HG03045 (cell line): Measurements from ENCODE around the gene NXPH1.
"Not testable (repeated sequence)": the region's sequence is repeated elsewhere in the genome, so short reads cannot be mapped to it uniquely, and the experiment has no call there.

ENCODE experiments used
- ATAC-seq: cut with Tn5 transposase; IDR thresholded peaks from one replicate; pipeline ENCODE4 v1.9.1; 2021; ENCODE audit warnings: mild to moderate bottlenecking, moderate library complexity; ENCODE audit not compliant: unreplicated experiment

NXPH1 gene

DNA sequence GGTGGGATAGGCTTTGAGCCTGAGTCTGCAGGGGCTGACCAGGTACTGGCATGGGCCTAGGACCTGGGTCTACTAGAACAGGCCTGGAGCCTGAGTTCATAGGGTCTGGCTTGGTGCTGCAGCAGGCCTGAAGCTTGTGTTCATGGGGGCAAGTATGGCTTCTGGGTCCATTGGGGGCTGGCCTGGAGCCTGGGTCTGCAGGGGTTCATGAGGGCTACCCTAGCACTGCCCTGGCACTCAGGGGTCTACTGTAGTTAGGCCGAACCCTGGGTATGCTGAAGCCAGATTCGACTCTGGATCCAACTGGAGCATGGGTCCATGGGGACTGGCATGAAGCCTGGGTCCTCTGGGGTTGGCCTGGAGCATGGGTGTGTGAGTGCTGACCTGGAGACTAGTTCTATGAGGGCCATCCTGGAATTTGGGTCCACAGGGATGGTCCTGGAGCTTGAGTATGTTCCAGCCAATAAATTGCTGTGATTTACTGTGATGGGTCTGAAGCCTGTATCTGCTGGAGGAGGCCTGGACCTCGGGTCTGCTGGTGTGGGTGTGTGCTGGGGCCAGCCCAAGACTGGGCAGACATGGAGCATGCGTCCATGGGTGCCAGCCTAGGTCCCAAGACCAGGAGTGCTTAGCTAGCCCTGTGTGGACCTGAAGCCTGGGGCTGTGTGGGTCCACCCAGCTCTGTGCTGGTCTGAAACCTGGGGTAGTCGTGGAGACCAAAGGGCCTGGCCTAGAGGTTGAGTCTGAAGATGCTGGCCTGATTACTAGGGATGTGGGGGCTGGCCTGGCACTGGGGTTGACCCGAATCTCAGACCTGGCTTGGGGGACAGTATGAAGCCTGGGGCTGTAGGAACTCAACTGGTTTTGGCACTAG lies 235.5 kb downstream of the NXPH1 start:
- ATAC-seq, result no peak

DNA sequence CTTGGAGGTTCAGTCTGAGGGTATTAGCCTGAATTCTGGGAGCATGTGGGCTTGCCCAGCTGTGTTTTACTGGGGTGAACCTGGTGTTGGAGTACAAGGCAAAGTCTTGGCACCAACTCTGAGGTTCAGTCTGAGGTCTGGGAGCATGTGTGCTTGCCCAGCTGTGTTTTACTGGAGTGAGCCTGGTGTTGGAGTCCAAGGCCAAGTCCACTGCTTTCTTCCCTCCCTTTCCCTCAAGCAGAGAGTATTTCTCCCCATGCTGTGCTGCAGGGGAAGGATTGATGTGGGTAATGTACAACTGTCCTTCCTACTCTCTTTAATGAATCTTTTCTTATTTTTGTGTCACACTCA lies 236.1 kb downstream of the NXPH1 start:
- ATAC-seq, result no peak

DNA sequence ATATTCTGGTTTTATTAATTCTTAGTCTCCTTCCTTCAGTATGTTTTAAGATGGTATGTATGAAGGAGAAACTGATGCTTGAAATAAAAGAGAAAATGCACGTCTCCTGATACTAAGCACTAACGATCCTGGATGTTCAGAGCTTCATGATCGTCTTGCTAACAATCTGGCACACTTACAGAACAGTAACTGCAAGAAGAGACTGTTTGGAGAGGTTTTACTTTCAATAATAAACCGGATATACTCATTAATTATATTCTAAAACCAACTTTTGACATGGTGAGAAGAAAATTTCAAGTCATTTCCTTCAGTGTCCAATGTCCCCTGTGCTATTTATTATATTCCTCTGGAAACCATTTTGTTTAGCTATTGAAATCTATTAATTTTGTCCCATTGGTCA lies 251.0 kb downstream of the NXPH1 start:
- no peak for ATAC-seq

DNA sequence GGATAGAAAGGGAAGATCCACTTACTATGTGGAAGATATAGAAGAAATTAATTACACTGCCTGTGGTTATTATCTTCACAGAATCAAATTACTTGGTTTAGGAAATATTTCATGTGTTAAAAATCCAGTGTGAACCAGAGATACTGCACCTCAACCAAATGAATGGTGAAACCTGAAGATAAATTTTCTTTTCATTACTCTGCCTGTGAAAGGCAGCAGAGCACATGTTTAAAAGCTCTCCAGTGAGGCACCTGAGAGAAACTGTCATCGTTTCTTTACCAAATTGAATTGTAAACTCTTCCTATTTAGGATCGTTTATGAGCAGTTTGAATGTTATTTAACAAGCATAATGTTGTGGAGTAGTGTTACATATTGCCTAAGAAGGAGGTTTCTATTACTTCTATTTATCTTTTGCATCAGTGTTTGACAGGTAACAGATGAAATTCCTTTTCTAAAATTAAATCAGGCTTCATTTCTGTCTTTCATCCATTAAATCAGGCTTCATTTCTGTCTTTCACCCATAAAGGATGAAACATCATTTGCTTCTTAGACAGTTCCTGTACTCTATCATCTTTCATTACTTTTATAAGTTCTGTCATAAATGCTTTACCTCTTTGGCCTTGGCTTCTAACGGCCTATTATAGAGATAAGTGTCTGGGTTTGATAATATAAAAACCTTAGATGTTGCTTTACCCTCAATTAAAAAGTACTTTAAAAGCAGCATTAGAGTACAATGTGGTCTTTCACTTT lies 266.6 kb downstream of the NXPH1 start:
- ATAC-seq, result no peak

DNA sequence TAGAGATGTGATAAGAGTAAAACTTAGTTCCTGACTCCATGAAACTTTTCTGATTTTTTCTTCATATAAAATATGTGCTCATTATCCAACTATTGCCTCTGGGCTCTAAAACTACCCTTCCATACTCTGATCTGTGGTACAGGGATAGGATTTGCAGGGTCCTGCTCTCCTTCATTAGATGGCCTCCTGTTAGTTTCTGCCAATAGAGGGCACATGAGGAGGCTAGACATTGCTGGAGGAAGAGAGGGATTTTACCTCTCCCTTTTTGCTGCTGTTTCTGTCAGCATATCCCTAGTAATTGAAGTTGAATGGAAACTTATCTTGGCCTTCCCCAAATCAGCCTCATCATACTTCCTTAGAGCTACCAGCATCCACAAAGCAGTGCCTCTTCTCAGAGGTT lies 269.4 kb downstream of the NXPH1 start:
- no peak for ATAC-seq

DNA sequence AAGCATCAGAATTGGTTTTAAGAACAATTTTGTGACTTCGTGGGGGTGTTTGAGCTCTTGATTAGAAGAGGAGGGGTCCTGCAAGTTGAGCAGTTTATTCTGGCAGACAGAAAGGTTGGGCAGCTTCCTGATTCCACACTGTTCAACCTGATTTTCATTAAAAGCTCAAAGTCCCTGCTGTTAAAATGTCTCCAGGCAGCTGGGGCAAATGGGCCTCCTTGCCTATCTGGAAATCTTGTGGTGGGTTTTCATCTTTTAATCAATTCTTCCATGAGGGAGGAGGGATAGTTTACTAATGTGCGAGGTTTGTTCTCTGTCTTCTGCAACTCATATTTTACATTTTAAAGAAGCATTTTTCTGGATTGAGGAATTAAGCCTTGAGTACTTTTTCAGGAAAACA lies 276.7 kb downstream of the NXPH1 start:
- no peak for ATAC-seq

DNA sequence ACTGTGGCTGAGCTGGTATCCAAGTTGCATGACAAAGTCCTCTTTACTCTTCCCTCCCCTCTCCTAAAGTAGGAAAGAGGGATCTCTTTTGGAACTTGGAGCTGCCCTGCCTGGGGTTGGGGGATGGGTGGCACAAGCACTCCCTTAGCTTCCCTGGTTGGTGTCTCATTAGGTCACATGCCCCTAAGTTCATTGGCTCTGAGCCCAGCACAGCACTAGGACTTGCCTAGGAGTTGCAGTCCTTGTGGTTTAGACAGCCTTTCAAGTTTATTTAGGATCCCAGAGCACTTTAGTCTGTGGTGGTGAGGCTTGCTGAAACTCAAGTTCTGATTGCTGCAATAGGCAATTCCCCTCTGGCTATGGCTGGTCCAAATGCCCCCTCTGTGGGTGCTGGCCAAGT lies 281.4 kb downstream of the NXPH1 start:
- no peak for ATAC-seq

DNA sequence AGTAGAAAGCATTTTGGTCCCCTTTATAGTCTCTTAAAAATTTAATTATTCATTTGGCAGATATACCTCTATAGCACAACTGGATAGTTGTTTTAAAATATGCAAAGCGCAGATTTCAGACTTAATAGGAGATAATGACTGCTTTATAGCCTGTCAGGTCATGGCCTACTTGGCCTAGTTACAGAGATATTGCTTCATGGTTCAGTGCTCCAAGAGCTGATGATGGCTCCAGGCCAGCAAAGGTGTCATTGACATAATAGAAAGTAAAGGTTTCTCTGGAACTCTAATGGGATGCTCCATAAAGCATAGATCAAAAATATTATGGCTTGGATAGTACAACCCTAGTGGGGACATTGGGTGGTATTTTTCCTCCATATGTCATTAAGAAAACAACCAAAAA lies 285.7 kb downstream of the NXPH1 start:
- no peak for ATAC-seq

DNA sequence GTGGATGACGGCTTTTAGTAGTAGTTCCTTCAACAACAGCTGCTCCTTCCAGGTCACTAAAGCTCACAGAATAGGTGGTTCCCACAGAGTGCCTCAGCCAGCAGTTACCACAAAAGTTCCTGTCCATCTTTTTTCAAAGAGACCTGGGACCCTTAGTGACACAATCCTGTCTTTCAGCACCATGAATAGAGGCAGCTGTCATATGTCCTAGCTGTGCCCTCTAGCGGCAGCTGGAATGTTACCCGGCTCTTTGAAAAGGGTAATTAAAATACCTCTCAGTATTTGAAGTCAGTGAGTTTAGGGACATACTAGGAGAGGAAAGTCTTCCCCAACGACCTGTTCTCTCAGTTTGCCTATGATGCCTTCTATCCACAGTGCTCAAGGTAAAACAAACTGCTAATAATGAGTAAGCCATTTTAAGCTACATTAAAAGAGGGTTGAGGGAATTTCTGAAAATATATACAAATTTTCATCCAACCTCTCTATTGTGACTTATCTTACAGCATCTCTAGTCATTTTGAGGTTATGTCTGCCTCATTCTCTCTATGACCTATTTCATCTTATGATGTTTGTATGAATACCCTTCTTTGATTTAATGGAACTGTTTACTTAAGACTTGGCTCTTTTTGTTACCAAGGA lies 290.8 kb downstream of the NXPH1 start:
- no peak for ATAC-seq

DNA sequence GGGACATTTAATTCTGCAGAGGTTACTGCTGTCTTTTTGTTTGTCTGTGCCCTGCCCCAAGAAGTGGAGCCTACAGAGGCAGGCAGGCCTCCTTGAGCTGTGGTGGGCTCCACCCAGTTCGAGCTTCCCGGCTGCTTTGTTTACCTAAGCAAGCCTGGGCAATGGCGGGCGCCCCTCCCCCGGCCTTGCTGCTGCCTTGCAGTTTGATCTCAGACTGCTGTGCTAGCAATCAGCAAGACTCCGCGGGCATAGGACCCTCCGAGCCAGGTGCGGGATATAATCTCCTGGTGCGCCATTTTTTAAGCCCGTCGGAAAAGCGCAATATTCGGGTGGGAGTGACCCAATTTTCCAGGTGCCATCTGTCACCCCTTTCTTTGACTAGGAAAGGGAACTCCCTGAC lies 298.3 kb downstream of the NXPH1 start:
- not testable (repeated sequence) for ATAC-seq

DNA sequence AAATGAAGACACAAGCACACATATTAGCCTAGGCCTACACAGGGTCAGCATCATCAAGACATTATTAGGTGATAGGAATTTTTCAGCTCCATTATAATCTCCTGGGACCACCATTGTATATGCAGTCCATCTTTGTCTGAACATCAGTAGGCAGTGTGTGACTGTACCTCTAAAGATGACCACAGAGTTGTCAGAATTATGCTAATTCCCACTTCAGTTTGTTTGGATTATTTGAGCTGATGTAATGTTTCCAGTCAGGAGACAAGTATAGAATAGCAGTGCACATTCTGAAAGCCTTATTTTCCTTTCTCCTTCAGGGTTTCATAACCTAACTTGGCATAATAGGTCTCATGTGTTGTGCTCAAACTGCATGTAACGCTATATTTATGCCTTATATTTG lies 306.4 kb downstream of the NXPH1 start:
- ATAC-seq, result no peak

DNA sequence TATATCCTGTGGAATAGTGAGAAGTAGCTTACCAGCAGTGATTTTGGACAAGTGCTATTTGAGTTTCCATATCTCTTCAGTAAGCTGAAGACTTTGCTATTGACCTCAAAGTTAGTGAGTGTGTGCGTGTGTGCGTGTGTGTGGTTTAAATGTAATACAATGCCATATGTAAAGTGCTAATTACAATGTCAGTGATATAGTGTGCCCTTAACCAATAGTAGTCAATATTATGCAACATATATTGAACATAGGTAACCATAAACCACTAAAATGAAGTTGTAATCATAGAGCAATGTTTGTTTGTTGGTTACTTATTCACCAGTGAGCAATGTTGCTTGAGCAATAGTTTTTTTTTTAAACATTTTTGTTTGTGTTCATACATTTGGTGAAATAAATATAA lies 309.4 kb downstream of the NXPH1 start:
- no peak for ATAC-seq

DNA sequence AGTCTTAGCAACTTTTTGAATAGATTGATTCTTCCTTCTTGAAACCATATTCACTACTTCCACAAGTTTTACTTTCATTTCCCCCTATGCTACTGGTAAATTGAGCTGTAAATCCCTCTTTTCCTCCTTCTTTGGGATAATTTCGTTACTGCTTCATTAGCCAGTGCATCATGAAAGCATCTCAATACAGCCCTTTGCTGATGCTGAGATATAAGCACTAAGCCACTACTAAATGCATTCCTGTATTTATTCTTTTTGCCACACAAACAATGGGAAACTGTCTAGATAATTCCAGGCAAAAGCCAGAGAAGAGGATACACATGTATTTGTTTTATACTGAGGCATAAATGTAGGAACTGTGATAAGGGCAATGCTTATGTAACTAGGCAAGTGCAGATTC lies 313.9 kb downstream of the NXPH1 start:
- no peak for ATAC-seq

DNA sequence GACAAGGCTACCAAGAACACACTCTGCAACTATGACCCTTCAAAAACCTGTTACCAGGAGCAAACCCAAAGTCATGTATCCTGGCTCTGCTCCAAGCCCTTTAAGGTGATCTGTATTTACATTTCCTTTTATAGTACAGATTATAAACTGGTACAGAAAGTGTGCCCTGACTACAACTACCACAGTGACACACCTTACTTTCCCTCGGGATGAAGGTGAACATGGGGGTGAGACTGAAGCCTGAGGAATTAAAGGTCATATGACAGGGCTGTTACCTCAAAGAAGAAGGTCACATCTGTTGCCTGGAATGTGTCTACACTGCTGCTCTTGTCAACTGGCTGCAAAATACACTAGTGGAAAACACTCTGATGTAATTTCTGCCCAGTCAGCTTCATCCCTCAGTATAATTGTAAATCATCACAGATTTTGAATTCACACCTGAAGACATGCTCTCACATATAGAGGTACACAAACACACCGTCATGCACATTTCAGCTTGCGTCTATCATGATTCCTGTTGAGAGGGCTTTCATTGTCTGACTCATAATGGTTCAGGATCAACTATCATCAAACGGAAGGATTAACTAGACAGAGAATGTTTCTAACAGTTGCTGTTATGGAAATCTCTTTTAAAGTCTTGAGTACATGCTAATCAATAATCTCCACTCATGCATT lies 318.3 kb downstream of the NXPH1 start:
- no peak for ATAC-seq

DNA sequence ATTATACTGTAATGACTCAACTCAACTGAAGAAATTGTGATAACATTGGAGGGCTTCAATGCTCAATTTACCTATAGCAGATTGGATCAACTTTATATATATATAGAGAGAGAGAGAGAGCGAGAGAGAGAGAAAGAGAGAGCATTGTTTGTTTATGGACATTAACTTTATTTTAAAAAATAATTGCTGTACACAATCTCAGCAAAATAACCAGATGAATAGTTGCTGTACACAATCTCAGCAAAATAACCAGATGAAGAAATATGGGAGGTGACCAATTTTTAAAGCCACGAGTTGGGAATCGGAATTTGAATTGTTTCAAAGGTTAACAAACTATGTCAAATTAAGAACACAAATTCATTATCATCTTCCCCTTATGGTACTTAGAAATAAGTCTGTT lies 319.9 kb downstream of the NXPH1 start:
- ATAC-seq, result no peak

DNA sequence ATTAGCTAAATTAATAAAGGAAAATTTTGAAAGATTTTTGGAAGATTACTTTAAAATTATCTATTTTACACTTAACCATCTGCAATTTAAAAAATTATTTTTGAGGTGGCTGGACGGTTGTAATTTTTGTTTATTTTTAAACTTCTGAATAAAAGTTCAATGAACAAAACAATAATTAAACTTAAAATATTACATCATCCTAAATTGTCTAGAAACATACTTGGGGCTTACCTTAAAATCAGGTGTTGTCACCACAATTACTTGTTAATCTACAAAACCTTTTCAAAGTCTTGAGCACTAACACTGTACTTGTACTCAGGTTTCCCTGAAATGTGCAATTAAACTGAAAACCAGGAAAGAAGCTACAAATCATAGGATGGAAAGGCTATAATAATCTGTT lies 328.3 kb downstream of the NXPH1 start:
- ATAC-seq, result no peak

DNA sequence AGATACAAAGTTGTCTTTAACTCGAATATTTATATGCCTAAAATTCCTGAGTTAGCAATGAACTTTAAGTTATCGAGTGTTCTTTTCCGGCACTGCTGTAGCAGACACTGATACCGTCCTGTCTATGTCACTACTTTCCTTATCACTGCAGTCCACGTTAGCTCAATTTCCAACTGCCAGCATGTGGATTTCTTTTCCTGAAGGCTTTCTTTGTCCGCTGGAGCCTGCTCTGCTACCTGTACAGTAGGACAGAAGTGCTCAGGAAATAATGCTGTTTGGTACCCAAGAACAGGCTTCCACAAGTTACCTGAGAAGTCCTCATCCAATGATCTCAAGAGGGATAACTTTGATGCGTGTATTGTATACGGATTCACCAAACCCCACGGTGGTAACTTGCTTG lies 329.4 kb downstream of the NXPH1 start:
- ATAC-seq, result no peak

DNA sequence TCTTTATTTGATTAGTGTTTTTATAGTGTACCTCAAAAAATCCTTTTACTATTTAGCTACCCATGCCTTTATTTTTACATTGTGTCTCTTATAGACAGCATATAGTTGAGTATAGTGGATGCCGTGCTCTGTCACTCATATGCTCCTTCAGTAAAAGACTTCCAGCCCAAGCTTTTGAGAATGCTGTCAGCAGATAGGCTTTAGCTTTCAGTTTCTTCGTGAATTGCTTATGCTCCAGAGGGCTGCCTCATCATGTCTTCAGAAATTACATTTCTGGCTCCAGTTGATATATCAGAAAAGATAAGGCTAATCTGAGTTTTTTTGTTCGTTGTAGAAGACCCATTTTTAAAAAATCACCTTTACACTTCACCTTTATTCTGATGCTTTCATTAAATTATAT lies 332.0 kb downstream of the NXPH1 start:
- no peak for ATAC-seq

DNA sequence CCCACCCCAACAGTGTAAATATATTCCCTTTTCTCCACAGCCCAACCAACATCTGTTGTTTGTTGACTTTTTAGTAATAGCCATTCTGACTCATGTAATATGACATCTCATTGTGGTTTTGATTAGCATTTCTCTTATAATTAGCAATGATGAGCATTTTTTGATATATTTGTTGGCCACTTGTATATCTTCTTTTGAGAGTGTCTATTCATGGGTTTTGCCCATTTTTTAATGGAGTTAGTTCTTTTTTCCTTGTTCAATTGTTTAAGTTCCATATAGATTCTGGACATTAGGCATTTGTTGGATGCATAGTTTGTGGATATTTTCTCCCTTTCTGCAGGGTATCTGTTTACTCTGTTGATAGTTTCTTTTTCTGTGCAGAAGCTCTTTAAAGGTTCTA lies 340.1 kb downstream of the NXPH1 start:
- ATAC-seq, result no peak

DNA sequence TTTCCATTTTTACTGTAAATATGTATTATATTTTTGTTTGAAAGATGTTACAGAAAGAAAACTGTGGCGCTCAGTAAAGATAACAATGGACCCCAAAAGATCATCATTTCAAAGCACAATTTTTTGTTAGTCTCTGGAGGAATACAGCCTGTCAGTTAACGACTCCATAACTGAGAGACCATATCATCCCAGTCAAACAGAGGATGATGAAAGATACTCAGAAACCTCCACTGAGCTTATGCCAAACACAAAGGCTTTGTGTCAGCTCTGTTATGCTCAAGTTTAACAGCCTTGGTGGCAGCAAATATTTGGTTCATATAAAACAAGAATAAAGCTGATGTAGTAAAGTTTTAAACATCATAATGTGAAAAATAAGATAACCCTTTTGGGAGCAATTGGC lies 345.1 kb downstream of the NXPH1 start:
- no peak for ATAC-seq

DNA sequence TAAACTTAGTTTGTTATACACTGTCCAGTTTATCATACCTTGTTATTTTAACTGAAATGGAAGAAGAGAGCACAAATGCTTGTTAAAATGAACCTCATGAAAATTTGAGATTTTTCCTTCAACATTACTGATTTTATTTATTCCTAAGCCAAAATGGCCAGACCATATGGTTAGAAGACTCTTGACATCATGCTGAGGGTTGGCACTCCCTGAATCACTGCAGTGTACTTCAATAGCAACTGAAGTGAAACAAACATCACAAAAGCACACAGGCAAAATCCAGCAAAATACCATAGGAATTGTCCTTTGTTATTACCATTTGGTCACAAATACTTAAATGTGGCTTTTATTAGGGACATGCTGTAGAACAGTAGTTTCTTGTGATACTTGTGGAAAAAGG lies 347.8 kb downstream of the NXPH1 start:
- ATAC-seq, result no peak
